IPS DF 6.9 (cell line): Measurements from ENCODE around the gene PRDM5.

Experiments
- DNase-seq: peaks from one replicate; pipeline ENCODE4 v3.0.0-alpha.2; 2013; ENCODE audit warnings: low read depth, low spot score
- H3K27ac ChIP-seq: one replicate; pipeline ENCODE4 v1.5.1; 2013; ENCODE audit warnings: low read length, control low read depth
- H3K27me3 ChIP-seq: 2 replicates; pipeline ENCODE4 v1.6.1; 2013; ENCODE audit warnings: mild to moderate bottlenecking, low read length; ENCODE audit not compliant: control insufficient read depth, insufficient read depth
- H3K36me3 ChIP-seq: 2 replicates; pipeline ENCODE4 v1.6.1; 2013; ENCODE audit warnings: low read length; ENCODE audit not compliant: control insufficient read depth, insufficient read depth
- H3K4me1 ChIP-seq: 2 replicates; pipeline ENCODE4 v1.6.1; 2013; ENCODE audit warnings: low read length; ENCODE audit not compliant: control insufficient read depth, insufficient read depth
- H3K4me3 ChIP-seq: 2 replicates; pipeline ENCODE4 v1.5.1; 2013; ENCODE audit warnings: mild to moderate bottlenecking, low read length
- H3K9me3 ChIP-seq: 2 replicates; pipeline ENCODE4 v1.6.1; 2013; ENCODE audit warnings: low read length, inconsistent platforms; ENCODE audit not compliant: control insufficient read depth, insufficient read depth
- WGBS: extraction: QIAGEN DNeasy Blood & Tissue Kit; methylation state at CpG from one replicate; pipeline ENCODE4 v1.1.7; 2013; ENCODE audit warnings: mixed read lengths, missing lambda C conversion rate; ENCODE audit not compliant: insufficient read length, insufficient coverage; 5-methylcytosine and 5-hydroxymethylcytosine counted together

Gene PRDM5

GRCh38 chr4:120718979-120719566 is 203.5 kb downstream of the PRDM5 start:
- no peak overlapping the region for H3K27ac ChIP-seq
- DNase-seq, result peak; percentile 22
- H3K4me3 ChIP-seq, result no peak overlapping the region
- no CpG with 5 or more reads among the region's 5 CpGs for WGBS
- peaks cover 3% of the 10 kb centered on the region; the same call in 1 of the 2 replicates for H3K4me1 ChIP-seq
- H3K9me3 ChIP-seq, result no peaks in the 10 kb centered on the region
- H3K27me3 ChIP-seq, result no peaks in the 10 kb centered on the region
- H3K36me3 ChIP-seq, result no peaks in the 10 kb centered on the region

- Histone ChIP-seq H3K27ac (no peak overlapping the region), H3K9me3 (no peaks in the 10 kb centered on the region), H3K4me3 (no peak overlapping the region), H3K27me3 (no peaks in the 10 kb centered on the region), H3K4me1 (no peaks in the 10 kb centered on the region; the same call in 1 of the 2 replicates), H3K36me3 (no peaks in the 10 kb centered on the region)
- WGBS, result no CpG with 5 or more reads among the region's 1 CpG
- DNase-seq, result no peak
Observed at GRCh38 chr4:120716346-120716745, 206.2 kb downstream of the PRDM5 start.

GRCh38 chr4:120714417-120715010 is 208.0 kb downstream of the PRDM5 start:
- no peaks in the 10 kb centered on the region for H3K4me1 ChIP-seq
- H3K27ac ChIP-seq, result no peak overlapping the region
- no peaks in the 10 kb centered on the region for H3K9me3 ChIP-seq
- H3K27me3 ChIP-seq, result no peaks in the 10 kb centered on the region
- no CpG with 5 or more reads among the region's 4 CpGs for WGBS
- DNase-seq, result no peak
- H3K36me3 ChIP-seq, result no peaks in the 10 kb centered on the region
- no peak overlapping the region for H3K4me3 ChIP-seq

- Histone ChIP-seq H3K4me1 (no peaks in the 10 kb centered on the region), H3K36me3 (no peaks in the 10 kb centered on the region), H3K9me3 (no peaks in the 10 kb centered on the region), H3K27me3 (no peaks in the 10 kb centered on the region), H3K27ac (no peak overlapping the region), H3K4me3 (no peak overlapping the region)
- no peak for DNase-seq
- WGBS, result no CpG with 5 or more reads among the region's 3 CpGs
Observed at GRCh38 chr4:120709991-120710390, 212.5 kb downstream of the PRDM5 start.

- WGBS, result no CpG with 5 or more reads among the region's 6 CpGs
- no peak overlapping the region for H3K4me3 ChIP-seq
- DNase-seq, result no peak
- no peaks in the 10 kb centered on the region for H3K4me1 ChIP-seq
- no peaks in the 10 kb centered on the region for H3K9me3 ChIP-seq
- H3K27ac ChIP-seq, result no peak overlapping the region
- no peaks in the 10 kb centered on the region for H3K27me3 ChIP-seq
- H3K36me3 ChIP-seq, result no peaks in the 10 kb centered on the region
Observed at GRCh38 chr4:120704538-120704937, 218.0 kb downstream of the PRDM5 start.

GRCh38 chr4:120703908-120704307 is 218.6 kb downstream of the PRDM5 start:
- no peaks in the 10 kb centered on the region for H3K36me3 ChIP-seq

GRCh38 chr4:120699354-120699753 is 223.2 kb downstream of the PRDM5 start:
- Histone ChIP-seq H3K9me3 (no peaks in the 10 kb centered on the region), H3K36me3 (no peaks in the 10 kb centered on the region), H3K27me3 (no peaks in the 10 kb centered on the region), H3K4me1 (no peaks in the 10 kb centered on the region), H3K27ac (no peak overlapping the region), H3K4me3 (no peak overlapping the region)
- DNase-seq, result no peak
- no CpG with 5 or more reads among the region's 1 CpG for WGBS

More at GRCh38 chr4:120703908-120704307, 218.6 kb downstream of the PRDM5 start:
- Histone ChIP-seq H3K27ac (no peak overlapping the region), H3K27me3 (no peaks in the 10 kb centered on the region), H3K4me3 (no peak overlapping the region), H3K9me3 (no peaks in the 10 kb centered on the region), H3K4me1 (no peaks in the 10 kb centered on the region)
- WGBS, result no CpG with 5 or more reads among the region's 1 CpG
- no peak for DNase-seq

GRCh38 chr4:120694973-120695372 is 227.6 kb downstream of the PRDM5 start:
- no peaks in the 10 kb centered on the region for H3K4me1 ChIP-seq

GRCh38 chr4:120693816-120694215 is 228.7 kb downstream of the PRDM5 start:
- DNase-seq, result no peak
- H3K36me3 ChIP-seq, result no peaks in the 10 kb centered on the region
- no peaks in the 10 kb centered on the region for H3K4me1 ChIP-seq

More at GRCh38 chr4:120694973-120695372, 227.6 kb downstream of the PRDM5 start:
- no peaks in the 10 kb centered on the region for H3K36me3 ChIP-seq
- WGBS, result no CpG with 5 or more reads among the region's 2 CpGs
- no peaks in the 10 kb centered on the region for H3K27me3 ChIP-seq
- H3K27ac ChIP-seq, result no peak overlapping the region
- no peak overlapping the region for H3K4me3 ChIP-seq
- DNase-seq, result no peak
- H3K9me3 ChIP-seq, result no peaks in the 10 kb centered on the region

GRCh38 chr4:120692964-120693363 is 229.6 kb downstream of the PRDM5 start:
- no peak overlapping the region for H3K27ac ChIP-seq
- no peaks in the 10 kb centered on the region for H3K36me3 ChIP-seq
- no peaks in the 10 kb centered on the region for H3K9me3 ChIP-seq
- H3K4me3 ChIP-seq, result no peak overlapping the region
- no peaks in the 10 kb centered on the region for H3K27me3 ChIP-seq
- no CpG with 5 or more reads among the region's 2 CpGs for WGBS
- H3K4me1 ChIP-seq, result no peaks in the 10 kb centered on the region
- DNase-seq, result no peak

More at GRCh38 chr4:120693816-120694215, 228.7 kb downstream of the PRDM5 start:
- Histone ChIP-seq H3K4me3 (no peak overlapping the region), H3K27ac (no peak overlapping the region), H3K9me3 (no peaks in the 10 kb centered on the region), H3K27me3 (no peaks in the 10 kb centered on the region)

- no peaks in the 10 kb centered on the region for H3K27me3 ChIP-seq
- H3K4me3 ChIP-seq, result no peak overlapping the region
- no peaks in the 10 kb centered on the region for H3K36me3 ChIP-seq
- no peak for DNase-seq
- no peak overlapping the region for H3K27ac ChIP-seq
- H3K9me3 ChIP-seq, result no peaks in the 10 kb centered on the region
- no peaks in the 10 kb centered on the region for H3K4me1 ChIP-seq
Observed at GRCh38 chr4:120691536-120691935, 231.0 kb downstream of the PRDM5 start.
